ENCODE results near the gene PHF2.
A peak's percentile ranks its signal among the peaks of the same experiment; 100 is the strongest.

Gene PHF2

DNA sequence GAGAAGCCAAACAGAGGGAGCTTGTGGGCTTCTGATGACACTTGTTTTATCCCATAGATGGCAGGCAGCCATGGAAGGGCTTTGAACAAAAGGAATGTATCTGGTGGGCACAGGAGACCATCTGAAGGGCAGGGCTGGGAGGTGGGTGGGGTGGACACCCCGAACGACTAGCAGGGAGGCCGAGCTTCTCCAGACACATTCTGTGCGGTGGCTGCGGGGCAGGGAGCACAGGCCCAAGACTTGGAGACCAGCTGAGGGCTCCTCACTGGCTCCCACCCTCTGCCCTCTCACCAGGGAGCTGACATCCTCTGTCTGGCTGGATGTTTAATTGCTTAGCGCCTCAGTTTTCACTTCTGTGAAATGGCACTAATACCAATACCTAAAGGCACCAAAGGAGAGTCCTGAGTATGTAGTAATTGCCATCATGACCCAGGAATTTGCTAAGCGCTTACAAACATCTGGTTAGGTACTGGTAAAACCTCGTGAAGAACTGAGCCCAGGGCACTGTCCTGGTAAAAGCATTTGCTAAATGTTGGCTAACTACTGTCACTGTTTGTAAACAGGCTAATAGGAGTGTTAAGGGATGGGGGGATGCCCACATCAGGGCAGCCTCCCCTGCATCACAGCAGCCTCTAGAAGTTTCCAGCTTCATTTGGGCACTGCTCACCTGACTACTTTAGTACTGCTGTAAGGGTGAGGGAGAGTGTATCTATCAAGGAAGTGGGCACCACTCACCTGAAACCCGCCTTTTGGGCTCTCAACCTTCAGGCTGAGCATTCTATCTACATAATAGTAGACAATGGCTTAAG is 2.1 kb upstream of the PHF2 start:
- FAIRE-seq (no peak), DNase-seq (ENCODE audit: insufficient read length, low spot score) (no peak)
- no peak for TF ChIP-seq POLR2A (IDR thresholded peaks at IDR 0.05; ENCODE audit: low read depth, low read length)

DNA sequence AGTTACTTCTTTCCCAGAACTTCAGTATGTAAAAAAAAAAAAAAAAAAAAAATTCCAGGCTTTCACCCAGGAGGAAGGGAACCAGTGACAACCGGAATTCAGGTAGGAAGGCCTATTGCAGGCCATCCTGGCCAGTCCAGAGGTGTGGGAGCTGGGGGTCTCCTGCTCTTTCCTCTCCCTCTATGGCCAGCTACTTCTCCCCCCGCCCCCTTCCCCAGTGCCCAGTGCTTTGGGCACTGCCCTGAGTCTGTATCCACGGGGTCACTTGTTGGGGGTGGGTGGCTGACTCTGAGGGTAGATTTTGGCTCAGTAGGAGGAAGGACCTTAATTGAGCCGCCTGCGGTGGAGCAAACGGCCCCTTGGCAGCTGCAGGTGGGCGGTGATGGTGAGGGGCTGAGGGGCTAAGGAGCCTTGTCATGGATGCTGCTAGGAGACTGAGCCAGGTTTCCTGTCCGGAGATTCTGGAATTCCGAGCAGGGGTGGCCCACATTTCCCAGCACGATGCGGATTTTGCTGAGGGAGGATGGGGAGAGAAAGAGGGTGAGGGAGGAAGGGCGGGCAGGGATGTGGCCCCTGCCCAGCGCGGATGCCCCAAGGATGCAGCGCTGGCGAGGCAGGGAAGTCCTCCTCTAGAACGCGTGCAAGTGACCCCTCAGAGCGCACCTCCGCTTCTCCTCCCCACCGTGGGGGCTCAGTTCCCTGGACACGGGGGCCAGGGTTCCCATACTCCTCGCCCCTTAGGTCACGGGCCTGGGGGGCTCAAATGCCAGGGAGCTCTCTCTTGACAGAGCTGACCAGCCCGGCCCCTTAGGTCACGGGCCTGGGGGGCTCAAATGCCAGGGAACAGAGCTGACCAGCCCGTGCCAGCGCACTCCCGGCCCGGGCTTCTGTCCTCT is 1.2 kb upstream of the PHF2 start:
- FAIRE-seq, result no peak
- TF ChIP-seq POLR2A (IDR thresholded peaks at IDR 0.05; ENCODE audit: low read depth, low read length), result no peak
- no peak for DNase-seq (ENCODE audit: insufficient read length, low spot score)

DNA sequence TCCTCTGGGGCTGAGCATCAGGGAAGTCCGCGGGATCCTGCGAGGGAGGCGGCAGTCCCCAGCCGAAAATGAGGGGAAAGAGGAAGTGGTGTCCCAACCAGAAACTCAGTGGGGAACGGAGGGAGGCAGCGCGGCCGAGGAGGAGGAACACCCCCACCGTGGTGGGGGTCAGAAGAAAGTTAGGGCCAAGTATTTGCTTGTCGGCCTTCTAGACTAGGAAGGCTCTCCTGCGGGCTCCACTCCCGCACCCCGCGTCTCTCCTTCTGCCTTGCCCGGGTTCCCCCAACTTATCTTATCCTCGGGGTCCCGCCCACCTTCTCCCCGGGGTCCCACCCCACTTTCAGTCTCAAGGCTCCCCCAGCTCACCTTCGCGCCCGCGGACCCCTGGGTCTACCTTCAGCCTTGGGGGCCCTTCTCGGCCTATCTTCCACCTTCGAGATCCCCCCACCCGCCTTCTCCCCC is 557 bp upstream of the PHF2 start:
- no peak for TF ChIP-seq POLR2A (IDR thresholded peaks at IDR 0.05; ENCODE audit: low read depth, low read length)
- FAIRE-seq (no peak), DNase-seq (ENCODE audit: insufficient read length, low spot score) (peak; percentile 75)

DNA sequence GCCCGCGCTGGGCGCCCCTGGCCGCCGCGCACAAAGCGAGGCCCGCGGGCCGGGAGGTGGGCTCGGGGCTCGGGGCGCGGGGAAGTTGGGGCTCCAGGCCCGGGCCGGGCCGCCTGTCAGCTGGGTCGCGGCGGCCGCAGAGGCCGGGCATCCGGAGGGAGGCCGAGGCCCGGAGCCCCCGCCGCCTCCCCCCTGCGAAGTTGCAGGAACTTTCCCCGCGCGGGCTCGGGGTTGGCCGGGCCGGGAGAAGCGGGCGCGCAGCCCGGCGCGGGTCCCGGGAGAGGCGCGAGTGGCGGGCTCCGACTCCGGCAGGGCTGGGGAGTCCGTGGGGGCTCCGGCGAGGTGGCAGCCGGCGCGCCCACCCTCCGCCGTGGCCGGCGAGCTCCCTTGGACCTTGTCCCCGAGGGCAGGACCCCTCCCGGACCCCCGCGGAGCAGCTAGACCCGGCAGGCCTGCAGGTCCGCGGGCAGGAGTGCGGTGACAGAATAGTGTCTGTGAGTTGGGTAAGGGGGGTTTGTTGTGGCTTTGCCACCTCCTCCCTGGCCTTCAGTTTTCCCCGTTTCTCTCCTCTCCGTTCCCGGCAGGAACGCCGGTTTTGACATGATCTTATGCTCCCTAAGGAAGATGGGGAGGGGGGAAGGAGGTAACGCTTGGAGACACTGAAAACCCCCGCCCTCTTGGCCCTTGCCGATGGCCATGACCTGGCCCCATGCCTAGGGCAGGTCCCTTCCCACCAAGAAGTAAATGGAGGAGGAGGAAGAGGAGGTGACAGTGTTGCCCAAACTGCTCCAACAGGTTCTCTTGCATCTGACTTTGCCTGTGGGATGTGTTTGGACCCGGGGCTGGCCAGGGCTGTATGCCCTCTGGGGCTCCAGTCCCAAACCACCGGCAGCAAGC is 942 bp downstream of the PHF2 start:
- FAIRE-seq (peak; percentile 6), DNase-seq (ENCODE audit: insufficient read length, low spot score) (peak; percentile 38)
- no peak for TF ChIP-seq POLR2A (IDR thresholded peaks at IDR 0.05; ENCODE audit: low read depth, low read length)

DNA sequence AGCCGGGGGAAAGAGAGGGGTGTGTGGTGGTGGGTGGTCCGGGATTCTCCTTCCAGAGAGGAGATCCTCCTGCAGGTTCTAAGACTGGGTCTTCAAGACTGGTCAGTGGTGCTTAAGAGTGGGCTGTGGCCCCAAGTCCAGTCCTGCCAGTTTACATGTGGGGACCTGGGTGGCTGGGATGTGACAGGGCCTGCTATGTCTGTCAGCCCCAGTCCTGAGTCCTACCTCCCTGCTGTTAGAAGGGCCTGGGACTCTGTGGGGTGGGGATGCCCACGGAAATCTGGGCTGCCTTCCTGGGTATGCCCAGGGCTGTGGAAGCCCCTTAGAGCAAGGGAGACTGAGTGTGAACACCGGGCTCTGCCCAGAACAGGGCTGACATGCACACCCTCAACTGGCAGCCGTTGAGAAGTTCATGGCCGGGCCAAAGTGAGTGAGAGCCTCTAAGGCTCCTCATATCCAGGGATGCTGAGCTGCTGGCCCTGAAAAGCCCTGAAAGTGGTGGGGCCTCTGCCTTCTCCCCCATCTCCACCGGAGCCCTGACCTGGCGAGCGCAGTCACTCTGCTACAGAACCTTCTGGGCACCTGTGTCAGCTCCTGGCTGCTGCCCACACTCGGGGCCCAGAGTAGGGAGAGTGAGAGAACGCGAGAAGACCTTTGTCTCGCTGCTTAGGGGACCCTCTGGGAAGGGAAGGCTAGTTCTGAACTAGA is 1.7 kb downstream of the PHF2 start:
- TF ChIP-seq POLR2A (IDR thresholded peaks at IDR 0.05; ENCODE audit: low read depth, low read length), result no peak
- no peak for DNase-seq (ENCODE audit: insufficient read length, low spot score)

DNA sequence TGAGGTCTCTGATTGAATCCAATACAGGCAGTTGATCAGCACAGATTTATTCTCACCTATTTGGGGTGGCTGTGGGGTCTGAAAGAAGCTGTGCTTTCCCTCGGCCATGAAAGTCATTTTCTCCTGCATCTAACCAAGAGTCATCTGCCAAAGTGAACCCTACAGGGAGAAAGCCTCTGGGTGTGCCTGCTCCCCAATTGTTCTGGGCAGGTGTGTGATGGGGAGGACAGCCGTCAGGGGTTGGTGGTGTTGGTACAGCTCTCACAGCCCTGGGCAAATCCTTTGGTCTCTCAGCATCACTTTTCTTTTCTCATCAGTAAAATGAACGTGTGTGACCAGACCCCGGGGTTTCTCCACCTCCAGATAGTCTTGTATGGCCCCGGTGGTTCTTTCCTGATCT is 2.5 kb downstream of the PHF2 start:
- FAIRE-seq, result no peak
- no peak for TF ChIP-seq POLR2A (IDR thresholded peaks at IDR 0.05; ENCODE audit: low read depth, low read length)
- no peak for DNase-seq (ENCODE audit: insufficient read length, low spot score)

More for the DNA sequence above, 1.7 kb downstream of the PHF2 start:
- no peak for FAIRE-seq

DNA sequence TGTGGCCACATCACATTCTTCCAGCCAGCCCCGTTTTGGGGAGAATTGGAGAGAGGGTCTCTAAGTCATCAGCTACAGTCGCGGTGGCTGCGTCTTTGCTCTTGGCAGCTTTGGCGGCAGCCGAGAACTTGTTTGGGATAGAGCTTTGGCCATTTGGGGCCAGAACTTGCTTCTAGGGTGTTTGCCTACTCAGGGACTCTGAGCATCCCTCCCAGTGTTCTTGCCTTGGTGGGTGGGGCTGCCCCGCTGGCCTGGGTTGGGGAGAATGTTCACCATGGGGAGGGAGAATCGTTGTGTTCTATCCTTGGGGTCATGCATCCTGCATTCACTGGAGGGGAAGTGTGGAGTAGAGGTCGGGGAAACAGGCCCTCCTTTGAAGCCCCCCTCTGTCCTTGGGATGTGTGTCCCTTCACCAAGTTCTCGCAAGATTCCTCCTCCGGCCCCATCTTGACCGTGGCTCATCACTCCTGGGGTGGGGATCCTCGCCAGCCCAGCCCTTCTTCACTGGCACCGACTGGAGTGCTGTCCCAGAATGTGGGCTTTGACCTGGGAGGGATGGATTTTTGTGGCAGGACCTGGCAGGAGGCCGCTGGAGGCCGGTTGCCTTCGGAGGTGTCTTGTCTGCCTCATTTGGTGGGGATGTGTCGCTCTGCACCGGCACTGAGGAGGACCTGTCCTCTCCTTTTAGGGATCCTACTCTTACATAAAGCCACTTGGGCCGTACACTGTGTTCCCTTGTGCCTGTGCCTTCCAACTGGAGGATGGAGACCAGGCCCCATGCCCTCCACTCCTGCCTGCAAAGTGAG is 3.5 kb downstream of the PHF2 start:
- DNase-seq (ENCODE audit: insufficient read length, low spot score), result no peak
- no peak for TF ChIP-seq POLR2A (IDR thresholded peaks at IDR 0.05; ENCODE audit: low read depth, low read length)
- FAIRE-seq, result no peak

DNA sequence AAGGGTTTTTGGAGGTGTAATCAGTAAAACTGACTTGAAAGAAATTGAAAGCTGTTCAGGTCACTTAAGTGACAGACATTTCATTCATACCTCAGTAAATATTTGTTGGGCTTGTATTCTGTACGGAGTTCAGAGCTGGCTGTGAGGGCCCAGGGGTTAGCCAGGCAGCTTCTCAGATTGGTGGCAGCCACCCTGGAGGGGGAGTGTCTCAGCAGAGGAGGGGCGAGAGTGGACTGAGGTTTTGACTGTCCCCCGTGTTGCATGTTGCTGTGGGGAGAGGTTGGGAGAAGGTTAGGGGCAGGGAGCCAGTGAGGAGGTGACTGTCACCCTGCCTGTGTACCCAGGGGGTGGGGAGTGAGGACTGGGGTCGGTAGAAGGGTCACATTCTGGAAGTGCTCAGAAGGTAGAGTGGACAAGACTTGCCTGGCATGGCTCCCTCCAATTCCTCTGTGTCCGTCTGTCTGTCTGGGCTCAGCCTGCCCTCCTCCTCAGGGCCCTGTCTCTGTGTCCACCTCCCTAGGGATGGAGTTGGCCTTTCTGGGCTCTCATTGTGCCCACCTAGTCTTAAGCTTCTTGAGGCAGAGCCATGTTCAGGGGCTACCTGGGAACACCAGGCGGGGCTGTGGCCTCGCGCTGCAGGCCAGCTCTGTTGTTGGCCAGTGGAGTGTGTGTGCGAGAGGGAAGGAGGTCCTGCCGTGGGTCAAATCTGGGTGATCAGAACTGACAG is 4.4 kb downstream of the PHF2 start:
- DNase-seq (ENCODE audit: insufficient read length, low spot score) (no peak), FAIRE-seq (no peak)
- TF ChIP-seq POLR2A (IDR thresholded peaks at IDR 0.05; ENCODE audit: low read depth, low read length), result no peak

DNA sequence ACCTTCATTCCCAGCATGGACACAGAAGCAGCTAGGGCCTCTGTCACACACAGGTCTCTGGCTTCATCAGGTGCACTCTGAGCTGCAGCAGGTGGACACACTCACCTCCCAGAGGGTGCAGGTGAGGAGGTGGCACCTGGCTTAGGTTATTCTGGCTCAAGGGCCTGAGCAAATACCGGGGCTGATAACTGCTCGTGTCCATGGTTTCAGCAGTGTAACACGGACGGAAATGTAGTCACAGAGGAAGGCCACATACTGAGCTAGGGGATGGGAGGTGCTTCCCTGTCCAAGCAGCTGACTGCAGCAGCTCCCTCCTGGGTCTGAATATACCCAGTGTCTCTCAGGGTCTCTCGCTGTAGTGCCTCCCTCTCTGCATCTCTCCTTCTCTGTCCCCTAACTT is 5.7 kb downstream of the PHF2 start:
- TF ChIP-seq POLR2A (IDR thresholded peaks at IDR 0.05; ENCODE audit: low read depth, low read length), result no peak
- no peak for DNase-seq (ENCODE audit: insufficient read length, low spot score)
- no peak for FAIRE-seq

DNA sequence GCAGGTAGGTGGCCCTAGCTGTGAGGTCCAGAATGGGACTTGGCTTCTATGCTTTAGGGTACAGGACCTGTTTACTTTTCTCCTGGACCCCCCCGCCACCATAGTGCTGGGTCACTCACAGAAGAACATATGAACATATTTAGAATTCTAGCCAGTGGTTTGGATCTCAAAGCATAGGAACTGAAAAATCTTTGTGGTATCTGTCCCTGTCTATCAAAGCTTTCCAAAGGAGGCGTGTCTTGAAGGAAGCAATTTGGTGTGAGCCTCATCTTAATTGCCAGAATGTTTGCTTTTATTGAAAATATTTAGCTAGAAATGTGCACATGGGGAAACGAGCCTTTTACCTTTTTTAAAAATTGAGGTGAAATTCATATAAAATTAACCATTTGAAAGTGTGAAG is 6.2 kb downstream of the PHF2 start:
- FAIRE-seq, result no peak
- DNase-seq (ENCODE audit: insufficient read length, low spot score), result no peak
- no peak for TF ChIP-seq POLR2A (IDR thresholded peaks at IDR 0.05; ENCODE audit: low read depth, low read length)

DNA sequence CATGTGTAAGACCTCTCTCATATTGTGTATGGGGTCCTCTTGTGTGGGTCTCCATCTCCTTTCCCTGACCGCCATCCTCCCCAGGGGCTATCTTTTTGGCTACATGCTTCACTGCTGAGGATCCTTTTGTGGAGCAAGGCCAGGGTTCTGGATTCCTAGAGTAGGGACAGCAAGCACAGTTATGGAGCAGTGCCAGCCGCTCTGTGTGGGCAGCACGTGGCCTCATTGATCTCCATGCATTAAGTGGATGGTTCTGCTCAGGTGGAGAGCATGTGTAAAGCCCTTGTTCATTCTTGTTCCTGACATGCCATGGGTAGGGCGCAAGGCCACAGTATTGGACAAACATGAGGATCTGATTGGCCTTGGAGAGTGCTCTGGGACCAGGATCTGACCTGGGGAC is 8.9 kb downstream of the PHF2 start:
- no peak for DNase-seq (ENCODE audit: insufficient read length, low spot score)
- no peak for FAIRE-seq
- TF ChIP-seq POLR2A (IDR thresholded peaks at IDR 0.05; ENCODE audit: low read depth, low read length), result no peak

DNA sequence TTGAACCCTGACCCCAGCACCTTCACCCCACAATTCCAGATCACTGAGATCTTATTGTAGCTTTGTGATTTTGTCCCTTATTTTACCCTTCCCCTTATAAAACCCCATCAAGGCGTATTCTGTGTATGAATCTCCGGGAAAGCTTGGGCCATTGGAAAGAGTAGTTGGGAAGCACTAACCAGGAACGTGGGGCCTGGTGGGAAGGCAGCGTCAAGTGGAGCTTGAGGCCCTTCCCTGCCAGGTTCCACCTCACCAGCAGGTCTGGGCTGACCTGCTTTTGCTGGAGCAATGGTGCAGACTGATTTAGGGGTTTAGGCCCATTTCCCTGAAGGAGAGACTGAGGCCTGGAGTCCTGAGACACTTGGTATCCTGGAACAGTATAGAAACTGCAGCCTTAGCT is 9.3 kb downstream of the PHF2 start:
- no peak for TF ChIP-seq POLR2A (IDR thresholded peaks at IDR 0.05; ENCODE audit: low read depth, low read length)
- no peak for FAIRE-seq
- DNase-seq (ENCODE audit: insufficient read length, low spot score), result no peak

Data from H54 (cell line).